GM19351 (cell line): ENCODE results near the gene PCMT1.
"Not testable (repeated sequence)": the region's sequence is repeated elsewhere in the genome, so short reads cannot be mapped to it uniquely, and the experiment has no call there.

Experiments used
- ATAC-seq: cut with Tn5 transposase; IDR thresholded peaks from one replicate; pipeline ENCODE4 v1.9.1; 2021; ENCODE audit warnings: mild to moderate bottlenecking, moderate library complexity; ENCODE audit not compliant: unreplicated experiment

PCMT1 gene

GRCh38 chr6:149749082-149749593 lies 403 bp upstream of the PCMT1 start:
- peak; percentile 2 for ATAC-seq

- peak; percentile 34 for ATAC-seq
These were observed 632 bp downstream of the PCMT1 start for GRCh38 chr6:149750136-149750609.

- no peak for ATAC-seq
These were observed 1.7 kb downstream of the PCMT1 start for GRCh38 chr6:149751239-149751638.

GRCh38 chr6:149751920-149752319 lies 2.4 kb downstream of the PCMT1 start:
- not testable (repeated sequence) for ATAC-seq

GRCh38 chr6:149752600-149753373 lies 3.2 kb downstream of the PCMT1 start:
- ATAC-seq, result no peak

DNA sequence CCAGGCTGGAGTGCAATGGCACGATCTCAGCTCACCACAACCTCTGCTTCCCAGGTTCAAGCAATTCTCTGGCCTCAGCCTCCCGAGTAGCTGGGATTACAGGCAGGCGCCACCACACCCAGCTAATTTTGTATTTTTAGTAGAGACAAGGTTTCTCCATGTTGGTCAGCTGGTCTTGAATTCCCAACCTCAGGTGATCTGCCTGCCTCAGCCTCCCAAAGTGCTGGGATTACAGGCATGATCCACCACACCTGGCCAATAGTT lies 3.8 kb downstream of the PCMT1 start:
- ATAC-seq, result not testable (repeated sequence)

GRCh38 chr6:149754548-149754947 lies 5.0 kb downstream of the PCMT1 start:
- no peak for ATAC-seq

- peak; percentile 87 for ATAC-seq
These were observed 6.0 kb downstream of the PCMT1 start for GRCh38 chr6:149755300-149756260.

DNA sequence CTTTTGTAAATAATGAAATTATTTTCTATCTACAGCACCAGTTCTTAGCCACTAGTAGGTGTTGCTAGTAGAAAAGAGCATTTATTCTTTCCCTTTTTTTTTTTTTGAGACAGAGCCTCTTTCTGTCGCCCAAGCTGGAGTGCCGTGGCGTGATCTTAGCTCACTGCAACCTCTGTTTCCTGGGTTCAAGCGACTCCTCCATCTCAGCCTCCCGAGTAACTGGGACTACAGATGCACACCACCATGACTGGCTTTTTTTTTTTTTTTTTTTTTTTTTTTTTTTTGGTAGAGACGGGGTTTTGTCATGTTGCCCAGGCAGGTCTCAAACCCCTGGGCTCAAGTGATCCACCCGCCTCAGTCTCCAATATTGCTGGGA lies 6.7 kb downstream of the PCMT1 start:
- ATAC-seq, result no peak

GRCh38 chr6:149761438-149761837 lies 11.9 kb downstream of the PCMT1 start:
- peak; percentile 98 for ATAC-seq

- ATAC-seq, result no peak
These were observed 14.3 kb downstream of the PCMT1 start for GRCh38 chr6:149763866-149764265.

DNA sequence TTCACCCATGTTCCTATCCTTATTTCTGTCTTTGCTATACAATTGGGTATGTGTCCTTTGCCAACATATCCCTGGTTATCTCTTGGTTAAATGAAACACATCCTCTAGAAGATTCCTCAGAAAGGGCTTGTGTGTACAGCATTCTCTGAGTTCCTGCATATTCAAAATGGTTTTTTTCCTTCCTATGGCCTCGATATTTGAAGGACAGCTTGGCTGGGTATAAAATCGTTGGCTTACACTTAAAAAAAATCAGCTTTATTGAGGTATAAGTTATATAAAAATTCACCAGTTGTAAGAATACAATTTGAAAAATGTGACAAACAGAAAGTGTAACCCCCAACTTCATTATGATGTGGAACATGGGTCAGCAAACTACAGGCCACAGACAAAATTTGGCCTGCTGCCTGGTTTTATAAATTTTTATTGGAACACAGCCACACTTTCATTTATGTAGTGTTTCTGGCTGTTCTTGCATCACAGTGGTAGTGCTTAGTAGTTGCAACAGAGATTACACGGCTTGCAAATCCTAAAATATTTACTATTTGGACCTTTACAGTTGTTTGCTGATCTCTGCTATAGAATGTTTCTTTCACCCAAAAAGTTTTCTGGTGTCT lies 16.7 kb downstream of the PCMT1 start:
- no peak for ATAC-seq

GRCh38 chr6:149769676-149770075 lies 20.1 kb downstream of the PCMT1 start:
- ATAC-seq, result no peak

GRCh38 chr6:149771185-149771584 lies 21.6 kb downstream of the PCMT1 start:
- no peak for ATAC-seq

GRCh38 chr6:149771925-149772324 lies 22.4 kb downstream of the PCMT1 start:
- no peak for ATAC-seq

DNA sequence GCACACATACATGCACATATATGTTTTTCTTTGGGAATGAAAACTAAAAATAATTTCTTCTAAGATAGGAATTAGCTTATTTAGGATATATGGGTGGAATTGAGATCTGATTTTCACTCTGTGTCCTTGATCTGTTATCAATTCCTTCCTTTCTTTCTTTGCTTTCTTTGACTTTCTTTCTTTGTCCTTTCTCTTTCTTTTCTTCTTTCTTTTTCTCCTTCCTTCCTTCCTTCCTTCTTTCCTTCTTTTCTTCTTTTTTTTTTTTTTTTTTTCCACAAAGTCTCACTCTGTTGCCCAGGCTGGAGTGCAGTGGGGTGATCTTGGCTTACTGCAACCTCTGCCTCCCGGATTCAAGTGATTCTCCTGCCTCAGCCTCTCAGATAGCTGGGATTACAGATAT lies 28.1 kb downstream of the PCMT1 start:
- ATAC-seq, result no peak

GRCh38 chr6:149779644-149779963 lies 30.1 kb downstream of the PCMT1 start:
- no peak for ATAC-seq

DNA sequence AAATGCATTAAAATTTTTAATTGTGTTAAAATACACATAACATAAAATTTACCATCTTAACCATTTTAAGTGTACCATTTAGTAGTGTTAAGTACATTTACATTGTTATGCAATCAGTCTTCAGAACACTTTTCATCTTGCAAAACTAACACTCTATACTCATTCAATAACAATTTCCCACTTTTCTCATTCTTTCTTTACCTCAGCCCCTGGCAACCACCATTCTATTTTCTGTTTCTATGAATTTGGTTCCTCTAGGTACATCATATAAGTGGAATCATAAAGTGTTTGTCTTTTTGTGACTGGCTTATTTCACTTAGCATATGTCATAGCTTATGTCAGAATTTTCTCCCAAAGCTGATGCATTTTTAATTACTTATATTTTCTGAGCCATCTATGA lies 32.2 kb downstream of the PCMT1 start:
- no peak for ATAC-seq

DNA sequence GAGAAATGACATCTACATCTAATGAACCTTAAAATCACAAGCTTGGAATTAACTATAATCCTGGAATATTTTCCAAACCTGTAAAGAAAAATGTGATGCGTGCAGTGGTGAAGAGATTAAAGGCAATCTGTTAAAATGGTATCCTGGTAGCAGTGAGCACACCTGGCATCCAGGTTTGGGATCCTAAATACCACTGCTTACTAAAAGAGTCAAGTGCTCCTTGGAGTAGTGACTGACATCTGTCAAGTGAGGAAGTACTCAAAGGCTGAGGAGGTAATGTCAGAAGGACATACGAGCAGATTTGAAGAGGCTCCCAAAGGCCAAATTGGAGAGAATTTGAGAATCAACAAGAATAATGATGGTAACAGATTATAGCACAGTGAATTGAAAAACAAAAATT lies 32.8 kb downstream of the PCMT1 start:
- no peak for ATAC-seq

- no peak for ATAC-seq
These were observed 34.0 kb downstream of the PCMT1 start for GRCh38 chr6:149783551-149783950.

DNA sequence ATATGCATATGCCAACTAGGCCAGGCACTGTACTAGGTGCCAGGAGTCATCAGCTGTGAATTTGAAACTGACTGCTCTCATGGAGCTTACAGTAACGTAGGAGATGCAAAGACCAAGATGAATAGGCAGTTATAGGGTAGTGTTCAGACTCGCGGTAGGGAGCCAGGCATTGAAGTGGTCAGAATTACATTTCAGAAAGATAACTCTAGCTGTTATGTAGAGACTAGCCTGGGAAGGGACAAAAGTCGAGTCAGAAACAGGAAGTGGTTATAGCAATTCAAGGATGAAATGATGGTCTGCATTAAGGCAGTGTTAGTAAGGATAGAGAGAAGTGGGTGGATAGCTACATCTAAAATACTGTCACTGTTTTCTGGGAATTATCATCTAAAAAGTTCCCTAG lies 56.6 kb downstream of the PCMT1 start:
- no peak for ATAC-seq

DNA sequence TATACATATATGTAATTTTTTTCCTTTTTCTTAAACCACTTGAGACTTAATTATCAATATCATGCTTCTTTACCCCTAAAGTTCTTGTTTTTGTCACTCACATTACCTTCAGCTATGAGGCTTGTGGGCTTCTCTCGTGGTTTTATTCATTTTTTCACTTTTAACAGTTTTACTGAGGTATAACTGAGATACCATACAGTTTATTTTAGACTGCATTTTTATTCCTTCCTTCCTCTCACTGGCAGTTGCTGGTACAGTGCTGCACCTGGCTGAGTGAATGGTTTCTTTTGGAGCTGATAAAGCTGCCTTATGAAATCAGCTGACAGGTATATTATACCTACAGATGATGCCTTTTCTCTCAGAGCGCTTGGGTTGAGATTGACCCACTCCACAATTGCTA lies 60.3 kb downstream of the PCMT1 start:
- ATAC-seq, result no peak
